ENCODE data around the gene FCGBP. TPM values are rescaled to one million over a fixed set of nuclear protein-coding genes. Genes with fewer than 3 reads are reported as not detected.
A peak's percentile ranks its signal among the peaks of the same experiment; 100 is the strongest.

FCGBP gene
- polyA plus RNA-seq, 1 donor: 5.6 TPM

DNA sequence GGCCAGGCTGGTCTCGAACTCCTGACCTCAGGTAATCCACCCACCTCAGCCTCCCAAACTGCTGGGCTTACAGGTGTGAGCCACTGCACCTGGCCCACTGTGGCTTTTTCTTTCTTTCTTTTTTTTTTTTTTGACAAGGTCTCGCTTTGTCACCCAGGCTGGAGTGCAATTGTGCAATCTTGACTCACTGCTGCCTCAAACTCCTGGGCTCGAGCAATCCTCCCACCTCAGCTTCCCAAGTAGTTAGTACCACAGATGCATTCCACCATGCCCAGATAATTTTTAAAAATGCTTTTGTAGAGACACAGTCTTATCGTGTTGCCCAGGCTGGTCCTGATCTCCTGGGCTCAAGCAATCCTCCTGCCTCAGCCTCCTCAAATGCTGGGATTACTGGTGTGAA lies 12.1 kb upstream of the FCGBP start:
- no peak for DNase-seq (ENCODE audit: low read depth)

DNA sequence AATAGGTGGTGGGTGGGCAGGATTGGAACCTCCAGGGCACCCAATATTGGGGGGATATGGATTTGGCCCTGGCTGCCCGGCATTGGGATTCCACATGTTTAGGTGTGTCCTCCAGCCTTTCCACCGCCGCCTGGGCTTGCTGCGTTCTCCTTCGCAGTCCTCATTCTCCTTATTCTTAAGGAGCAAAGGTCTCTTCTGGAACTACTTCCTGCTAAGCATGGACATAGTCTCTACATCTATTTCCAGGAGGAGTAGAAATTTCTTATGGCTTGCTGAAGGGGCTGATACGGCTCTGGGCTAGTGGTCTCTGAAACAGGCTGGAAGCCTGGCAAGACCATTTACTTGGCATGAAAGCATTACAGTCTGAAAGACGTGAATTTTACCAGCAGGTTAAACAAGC lies 9.2 kb upstream of the FCGBP start:
- DNase-seq (ENCODE audit: low read depth): no peak

DNA sequence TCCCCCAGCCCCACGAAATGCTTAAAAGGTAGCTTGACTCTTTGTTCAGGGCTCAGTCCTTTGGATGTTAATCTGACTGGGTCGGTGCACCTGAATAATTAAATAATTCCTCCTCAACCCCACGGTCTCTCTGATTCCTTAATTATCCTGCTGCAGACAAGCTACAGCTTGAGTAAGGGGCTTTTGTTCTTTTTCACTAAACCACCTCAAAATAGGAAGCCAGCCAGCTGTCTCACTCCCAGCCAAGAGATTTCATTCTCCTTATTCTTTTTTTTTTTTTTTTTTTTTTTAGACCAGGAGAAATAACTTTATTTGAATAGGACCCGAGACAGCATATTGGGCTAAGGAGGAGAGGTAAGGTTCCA lies 7.9 kb upstream of the FCGBP start:
- DNase-seq (ENCODE audit: low read depth): no peak

DNA sequence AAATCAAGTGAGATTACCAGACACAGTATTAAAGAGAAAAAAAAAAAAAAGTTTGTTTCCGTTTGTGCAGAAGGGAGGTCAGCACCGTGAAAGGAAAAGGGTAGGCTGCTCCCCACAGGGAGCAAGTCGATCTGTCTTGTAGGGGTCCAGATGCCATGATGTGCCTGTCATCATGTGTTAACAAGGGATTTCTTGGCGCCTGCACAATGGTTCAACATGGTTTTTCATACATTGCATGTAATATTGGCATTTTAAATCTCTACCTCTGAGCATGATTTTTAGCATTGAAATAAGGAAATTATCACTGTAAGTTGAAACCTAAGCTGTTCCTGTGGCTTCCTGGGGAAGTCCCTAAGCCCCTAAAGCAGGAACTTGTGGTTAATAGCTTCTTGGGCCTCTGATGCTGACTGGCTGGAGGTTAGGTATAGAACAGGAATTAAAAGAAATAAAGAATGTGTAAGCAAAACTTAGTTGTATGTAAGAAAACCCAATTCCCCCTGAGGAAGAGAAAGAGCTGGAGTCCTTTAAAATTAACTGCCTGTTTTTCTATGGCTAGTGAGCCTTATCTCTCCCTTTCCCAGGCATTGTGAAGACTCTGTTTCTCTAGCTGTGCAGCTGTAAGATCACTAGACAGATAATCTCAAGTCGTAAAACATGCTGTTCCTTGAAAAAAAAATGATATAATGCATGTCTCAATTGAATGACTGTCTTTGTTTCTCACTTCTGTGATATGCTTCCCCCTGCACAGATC lies 7.4 kb upstream of the FCGBP start:
- peak; percentile 24 for DNase-seq (ENCODE audit: low read depth)

DNA sequence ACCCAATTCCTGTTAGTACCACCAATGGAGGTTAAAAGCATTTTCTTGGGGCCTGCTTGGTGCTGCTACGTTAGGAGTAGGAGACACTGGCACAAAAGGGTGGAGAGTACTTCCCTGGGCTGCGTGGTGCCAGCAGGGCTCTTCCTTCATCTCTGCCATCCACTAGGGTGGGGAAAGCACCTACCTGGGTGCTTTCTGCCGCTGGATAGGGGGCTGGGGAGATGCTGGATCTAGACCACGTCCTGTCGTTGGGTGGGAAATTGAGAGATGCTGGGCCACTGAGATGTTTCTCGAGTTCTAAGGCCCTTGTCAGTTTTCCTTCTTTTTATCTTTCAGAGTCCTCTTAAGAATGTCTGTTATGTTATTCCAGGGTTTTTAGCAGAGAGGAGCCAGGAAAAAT lies 6.7 kb upstream of the FCGBP start:
- no peak for DNase-seq (ENCODE audit: low read depth)

GRCh38 chr19:39940221-39940833 lies 5.9 kb upstream of the FCGBP start:
- no peak for DNase-seq (ENCODE audit: low read depth)

GRCh38 chr19:39939556-39939955 lies 5.1 kb upstream of the FCGBP start:
- no peak for DNase-seq (ENCODE audit: low read depth)

GRCh38 chr19:39937787-39938186 lies 3.4 kb upstream of the FCGBP start:
- no peak for DNase-seq (ENCODE audit: low read depth)

DNA sequence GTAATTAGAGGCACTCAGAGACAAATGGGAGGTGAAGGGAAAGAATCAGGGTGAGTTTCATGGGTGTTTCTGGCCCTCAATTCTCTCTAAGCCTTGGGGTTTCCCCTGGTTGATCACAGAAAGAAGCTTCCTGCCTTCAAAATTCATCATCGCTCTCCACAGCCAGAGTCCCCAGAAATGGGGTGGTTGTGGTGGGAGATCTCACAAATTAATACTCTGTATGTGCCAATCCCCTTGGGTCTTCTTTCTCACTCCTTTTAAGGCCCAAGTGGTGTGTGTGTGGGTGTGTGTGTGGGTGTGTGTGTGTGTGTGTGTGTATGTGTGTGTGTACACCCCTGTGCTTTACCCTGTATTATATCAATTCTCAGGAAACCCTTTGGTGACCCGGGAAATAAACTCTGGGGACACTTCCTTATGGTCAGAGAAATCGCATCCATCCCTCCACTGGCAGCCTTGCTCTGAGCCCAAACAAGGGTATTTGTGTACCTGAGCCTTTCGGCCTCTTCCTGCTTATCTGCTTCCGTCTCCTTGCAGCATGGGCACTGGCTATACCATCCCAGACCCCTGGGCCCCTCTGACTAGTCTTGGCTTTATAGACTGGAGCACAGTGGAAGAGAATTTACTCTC lies 2.8 kb upstream of the FCGBP start:
- DNase-seq (ENCODE audit: low read depth): no peak

DNA sequence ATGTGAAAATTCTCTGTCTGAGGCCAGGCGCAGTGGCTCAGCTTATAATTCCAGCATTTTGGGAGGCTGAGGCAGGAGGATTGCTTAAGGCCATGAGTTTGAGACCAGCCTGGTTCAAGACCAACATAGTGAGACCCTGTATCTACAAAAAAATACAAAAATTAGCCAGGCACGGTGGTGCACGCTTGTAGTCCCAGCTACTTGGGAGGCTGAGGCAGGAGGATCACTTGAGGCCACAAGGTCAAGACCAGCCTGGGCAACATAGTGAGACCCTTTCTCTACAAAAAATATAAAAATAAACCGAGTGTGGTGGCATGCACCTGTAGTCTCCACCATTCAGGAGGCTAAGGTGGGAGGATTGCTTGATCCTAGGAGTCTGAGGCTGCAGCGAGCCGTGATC lies 2.2 kb upstream of the FCGBP start:
- no peak for DNase-seq (ENCODE audit: low read depth)

- DNase-seq (ENCODE audit: low read depth): no peak
Measured at GRCh38 chr19:39936020-39936419, 1.6 kb upstream of the FCGBP start.

- no peak for DNase-seq (ENCODE audit: low read depth)
Measured at GRCh38 chr19:39935364-39935661, 879 bp upstream of the FCGBP start.

DNA sequence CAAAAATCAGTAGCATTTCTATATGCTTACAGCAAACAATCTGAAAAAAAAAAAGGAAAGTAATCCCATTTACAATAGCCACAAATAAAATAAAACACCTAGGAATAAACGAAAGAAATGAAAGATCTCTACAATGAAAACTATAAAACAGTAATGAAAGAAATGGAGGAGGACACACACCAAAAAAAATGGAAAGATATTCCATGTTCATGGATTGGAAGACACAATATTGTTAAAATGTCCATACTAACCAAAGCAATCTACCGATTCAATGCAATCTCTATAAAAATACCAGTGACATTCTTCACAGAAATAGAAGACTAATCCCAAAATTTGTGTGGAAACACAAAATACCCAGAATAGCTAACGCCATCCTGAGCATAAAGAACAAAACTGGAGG lies 4.7 kb downstream of the FCGBP start:
- DNase-seq (ENCODE audit: low read depth): no peak

DNA sequence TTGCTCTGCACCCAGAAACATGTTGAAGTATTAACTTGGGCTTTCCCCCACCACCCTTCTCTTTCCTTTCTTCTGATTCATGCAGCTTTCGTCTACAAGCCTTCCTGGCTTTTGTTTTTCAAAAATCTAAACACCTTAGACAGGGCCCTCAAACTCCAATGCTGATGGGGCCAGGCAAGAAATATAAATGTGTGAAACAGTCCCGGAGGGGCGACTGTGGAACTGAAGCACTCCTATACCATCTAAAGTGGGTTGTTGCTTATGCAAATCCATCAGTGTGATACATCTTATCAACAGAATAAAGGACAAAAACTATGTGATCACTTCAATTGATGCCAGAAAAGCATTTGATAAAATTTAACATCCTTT lies 6.1 kb downstream of the FCGBP start:
- no peak for DNase-seq (ENCODE audit: low read depth)

DNA sequence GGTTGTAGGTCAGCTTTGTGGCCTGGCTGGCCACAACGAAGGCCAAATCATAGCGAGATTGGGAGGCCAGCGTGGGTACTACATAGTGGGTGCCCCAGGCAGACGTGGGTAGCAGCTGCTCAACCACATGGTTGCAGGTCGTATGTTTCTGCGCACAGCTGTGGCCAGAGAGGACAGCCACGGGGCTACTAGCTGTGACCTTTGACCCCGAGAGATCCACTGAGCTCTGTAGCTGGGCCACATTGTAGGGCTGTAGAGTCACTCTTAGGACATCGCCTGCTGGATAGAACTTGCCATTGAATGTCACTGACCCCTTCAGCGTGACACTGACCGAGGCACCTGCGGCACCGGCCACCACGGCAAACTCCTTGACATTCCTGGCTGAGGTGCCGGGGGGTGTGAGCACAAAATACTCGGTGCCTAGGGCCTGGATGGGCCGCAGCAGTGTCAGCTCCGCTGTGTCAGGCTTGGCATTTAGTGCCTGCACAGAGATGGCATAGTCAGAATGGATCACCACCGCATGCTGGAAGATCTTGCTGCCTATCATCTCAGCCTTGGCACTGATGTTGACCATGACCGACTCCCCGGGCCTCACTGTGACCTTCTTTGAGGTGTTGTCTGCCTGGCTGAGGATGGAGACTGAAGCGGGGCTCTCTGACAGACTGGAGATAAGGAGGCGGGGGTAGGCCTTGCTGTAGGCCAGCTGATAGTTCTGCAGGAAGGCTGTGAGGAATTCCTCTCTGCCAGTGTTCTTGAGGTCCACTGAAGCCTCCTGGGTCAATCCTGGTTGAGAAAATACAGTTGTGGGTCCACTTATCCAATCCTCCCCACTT lies 6.7 kb downstream of the FCGBP start:
- DNase-seq (ENCODE audit: low read depth): no peak

GRCh38 chr19:39927076-39927475 lies 7.4 kb downstream of the FCGBP start:
- no peak for DNase-seq (ENCODE audit: low read depth)

GRCh38 chr19:39926170-39926760 lies 8.2 kb downstream of the FCGBP start:
- DNase-seq (ENCODE audit: low read depth): no peak

- DNase-seq (ENCODE audit: low read depth): no peak
Measured at GRCh38 chr19:39924952-39925351, 9.5 kb downstream of the FCGBP start.

DNA sequence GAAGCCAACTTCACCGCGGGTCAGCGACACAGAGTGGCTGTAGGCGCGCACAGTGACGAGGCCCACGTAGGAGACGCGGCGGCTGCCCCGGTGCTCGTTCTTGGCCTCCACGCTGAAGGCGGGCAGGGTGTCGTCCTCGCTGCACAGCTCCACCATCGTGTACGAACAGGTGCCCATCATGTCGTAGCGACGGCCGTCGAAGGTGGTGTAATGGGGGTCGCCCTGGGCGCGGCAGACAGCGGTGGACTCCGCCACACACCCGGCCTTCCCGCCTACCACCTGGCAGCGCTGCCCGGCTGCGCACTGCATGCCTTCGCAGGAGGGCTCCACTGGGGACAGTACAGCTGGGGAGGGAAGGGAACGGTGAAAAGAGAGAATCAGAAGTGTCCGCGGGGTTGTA lies 10.0 kb downstream of the FCGBP start:
- no peak for DNase-seq (ENCODE audit: low read depth)

GRCh38 chr19:39923862-39924261 lies 10.6 kb downstream of the FCGBP start:
- no peak for DNase-seq (ENCODE audit: low read depth)

DNA sequence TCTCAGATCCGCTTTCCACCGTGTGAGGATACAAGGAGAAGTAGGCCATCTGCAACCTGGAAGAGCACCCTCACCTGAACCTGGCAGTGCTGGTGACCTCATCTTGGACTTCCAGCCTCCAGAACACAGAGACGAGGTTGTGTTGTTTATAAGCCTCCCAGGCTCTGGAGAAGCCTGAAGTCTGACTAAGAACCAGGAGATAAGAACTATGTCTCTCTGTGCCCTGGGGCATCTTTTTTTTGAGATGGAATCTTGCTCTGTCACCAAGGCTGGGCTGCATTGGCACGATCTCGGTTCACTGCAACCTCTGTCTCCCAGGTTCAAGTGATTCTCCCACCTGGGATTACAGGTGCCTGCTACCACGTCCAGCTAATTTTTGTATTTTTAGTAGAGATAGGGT lies 14.5 kb downstream of the FCGBP start:
- DNase-seq (ENCODE audit: low read depth): no peak

- DNase-seq (ENCODE audit: low read depth): no peak
Measured at GRCh38 chr19:39918183-39918651, 16.2 kb downstream of the FCGBP start.
